ENCODE data around the gene C2CD2L. TPM values are rescaled to one million over a fixed set of nuclear protein-coding genes. Genes with fewer than 3 reads are reported as not detected.
A peak's percentile ranks its signal among the peaks of the same experiment; 100 is the strongest.
"Not testable (repeated sequence)": the region's sequence is repeated elsewhere in the genome, so short reads cannot be mapped to it uniquely, and the experiment has no call there.

The C2CD2L gene
- total RNA-seq, 1 donor from 2014 or later, result 6.1 TPM

DNA sequence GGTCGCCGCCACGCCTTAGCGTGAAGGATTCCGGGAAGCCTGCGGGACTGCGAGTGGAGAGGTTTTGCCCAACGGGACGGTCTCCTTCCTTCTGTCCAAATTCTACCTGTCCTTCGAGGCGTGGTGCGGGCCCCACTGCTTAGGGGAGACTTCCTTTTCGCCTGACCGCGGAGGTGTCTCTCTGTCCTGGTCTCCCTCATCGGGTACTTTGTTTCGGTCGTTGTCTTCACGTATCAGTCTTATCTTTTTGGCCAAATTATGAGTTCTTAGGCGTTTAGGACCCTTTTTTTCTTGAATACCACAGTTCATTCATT lies 14.6 kb downstream of the C2CD2L start:
- H3K4me3 ChIP-seq (ENCODE audit: low read depth, low read length), result peak overlapping the region; percentile 88
- TF ChIP-seq, protein P1, sequence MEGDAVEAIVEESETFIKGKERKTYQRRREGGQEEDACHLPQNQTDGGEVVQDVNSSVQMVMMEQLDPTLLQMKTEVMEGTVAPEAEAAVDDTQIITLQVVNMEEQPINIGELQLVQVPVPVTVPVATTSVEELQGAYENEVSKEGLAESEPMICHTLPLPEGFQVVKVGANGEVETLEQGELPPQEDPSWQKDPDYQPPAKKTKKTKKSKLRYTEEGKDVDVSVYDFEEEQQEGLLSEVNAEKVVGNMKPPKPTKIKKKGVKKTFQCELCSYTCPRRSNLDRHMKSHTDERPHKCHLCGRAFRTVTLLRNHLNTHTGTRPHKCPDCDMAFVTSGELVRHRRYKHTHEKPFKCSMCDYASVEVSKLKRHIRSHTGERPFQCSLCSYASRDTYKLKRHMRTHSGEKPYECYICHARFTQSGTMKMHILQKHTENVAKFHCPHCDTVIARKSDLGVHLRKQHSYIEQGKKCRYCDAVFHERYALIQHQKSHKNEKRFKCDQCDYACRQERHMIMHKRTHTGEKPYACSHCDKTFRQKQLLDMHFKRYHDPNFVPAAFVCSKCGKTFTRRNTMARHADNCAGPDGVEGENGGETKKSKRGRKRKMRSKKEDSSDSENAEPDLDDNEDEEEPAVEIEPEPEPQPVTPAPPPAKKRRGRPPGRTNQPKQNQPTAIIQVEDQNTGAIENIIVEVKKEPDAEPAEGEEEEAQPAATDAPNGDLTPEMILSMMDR (conservative IDR thresholded peaks at IDR 0.05; ENCODE audit: low read depth, low read length), result no peak
- DNase-seq (ENCODE audit: low read depth), result no peak

DNA sequence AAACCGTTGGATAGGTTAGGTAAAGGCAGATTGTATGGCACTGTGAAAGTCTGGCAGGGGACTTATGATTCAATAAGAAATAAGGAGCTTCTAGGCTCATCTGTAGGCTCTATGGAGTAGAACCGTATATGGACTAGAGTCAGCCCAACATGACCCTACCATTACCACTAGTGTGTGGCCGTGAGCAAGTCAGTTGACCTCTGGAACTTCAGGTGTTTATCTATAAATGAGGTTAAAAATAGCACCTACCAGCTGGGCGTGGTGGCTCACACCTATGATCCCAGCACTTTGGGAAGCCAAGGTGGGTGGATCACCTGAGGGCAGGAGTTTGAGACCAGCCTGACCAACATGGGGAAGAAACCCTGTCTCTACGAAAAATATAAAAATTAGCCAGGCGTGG lies 18.7 kb downstream of the C2CD2L start:
- H3K4me3 ChIP-seq (ENCODE audit: low read depth, low read length), result no peak overlapping the region
- no peak for DNase-seq (ENCODE audit: low read depth)
- TF ChIP-seq, protein P1 (conservative IDR thresholded peaks at IDR 0.05; ENCODE audit: low read depth, low read length), result no peak

DNA sequence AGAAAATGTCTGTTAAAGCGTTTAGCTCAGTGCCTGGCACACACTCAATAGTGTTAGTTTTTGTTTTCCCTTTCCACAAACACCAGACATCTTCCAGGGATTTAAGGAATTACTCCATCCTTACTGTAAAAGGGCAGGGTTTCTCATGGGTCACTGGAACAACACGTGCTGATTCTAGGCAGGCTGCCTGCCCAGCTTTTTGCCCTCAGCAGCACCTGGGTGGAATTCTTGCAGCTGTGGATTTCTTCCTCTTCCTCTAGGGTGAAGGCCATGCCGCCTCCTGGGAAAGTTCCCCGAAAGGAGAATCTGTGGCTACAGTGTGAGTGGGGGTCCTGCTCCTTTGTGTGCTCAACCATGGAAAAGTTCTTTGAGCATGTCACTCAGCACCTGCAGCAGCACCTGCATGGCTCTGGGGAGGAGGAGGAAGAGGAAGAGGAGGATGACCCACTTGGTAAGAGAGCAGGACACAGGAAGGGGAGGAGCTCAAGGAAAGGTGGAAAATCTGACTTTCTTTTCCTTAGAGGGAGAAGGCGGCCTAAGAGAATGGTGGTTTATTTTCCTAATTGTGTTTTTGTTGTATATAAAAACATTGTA lies 19.6 kb downstream of the C2CD2L start:
- TF ChIP-seq, protein P1 (conservative IDR thresholded peaks at IDR 0.05; ENCODE audit: low read depth, low read length), result no peak
- no peak overlapping the region for H3K4me3 ChIP-seq (ENCODE audit: low read depth, low read length)
- DNase-seq (ENCODE audit: low read depth), result no peak

DNA sequence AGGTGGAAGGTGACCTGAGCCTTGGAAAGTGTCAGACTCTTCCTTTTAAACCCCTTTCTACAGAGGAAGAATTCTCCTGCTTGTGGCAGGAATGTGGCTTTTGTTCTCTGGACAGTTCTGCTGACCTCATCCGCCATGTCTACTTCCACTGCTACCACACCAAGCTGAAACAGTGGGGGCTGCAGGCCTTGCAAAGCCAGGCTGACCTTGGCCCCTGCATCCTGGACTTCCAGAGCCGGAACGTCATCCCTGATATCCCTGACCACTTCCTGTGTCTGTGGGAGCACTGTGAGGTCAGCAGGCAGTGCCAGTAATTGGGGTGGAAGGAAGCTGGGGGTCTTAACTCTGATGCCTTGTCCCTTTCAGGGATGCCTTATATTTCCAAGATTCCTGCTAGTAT lies 23.5 kb downstream of the C2CD2L start:
- H3K4me3 ChIP-seq (ENCODE audit: low read depth, low read length), result no peak overlapping the region
- TF ChIP-seq, protein P1 (conservative IDR thresholded peaks at IDR 0.05; ENCODE audit: low read depth, low read length), result no peak
- no peak for DNase-seq (ENCODE audit: low read depth)

DNA sequence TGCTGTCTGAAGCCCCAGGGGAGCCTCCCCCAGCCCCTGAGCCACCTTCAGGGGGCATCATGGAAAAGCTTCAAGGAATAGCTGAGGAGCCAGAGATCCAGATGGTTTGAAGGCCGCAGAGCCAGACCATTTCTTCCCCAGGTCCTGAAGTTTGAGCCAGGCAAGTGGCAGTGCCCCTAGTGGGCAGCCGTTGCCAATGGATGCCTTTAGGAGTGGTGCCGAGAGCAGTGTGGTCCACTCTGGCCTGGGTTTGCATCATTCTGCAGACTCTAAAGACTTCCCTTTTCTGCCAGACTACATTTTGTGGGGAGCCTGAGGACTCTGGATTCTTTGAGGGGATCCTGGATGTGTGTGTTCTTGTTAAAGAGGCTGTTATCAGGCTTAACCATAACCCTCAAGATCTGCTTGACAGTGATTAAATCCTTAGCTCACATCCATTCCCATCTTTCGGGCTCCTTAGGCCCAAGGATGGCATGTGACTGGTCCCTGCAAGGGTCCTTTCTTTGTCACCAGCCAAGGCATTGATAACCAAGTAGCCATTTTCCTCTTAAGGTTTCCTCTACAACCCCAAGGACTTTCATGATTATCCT lies 27.3 kb downstream of the C2CD2L start:
- TF ChIP-seq, protein P1 (conservative IDR thresholded peaks at IDR 0.05; ENCODE audit: low read depth, low read length), result peak; percentile 77
- DNase-seq (ENCODE audit: low read depth), result no peak
- H3K4me3 ChIP-seq (ENCODE audit: low read depth, low read length), result no peak overlapping the region

DNA sequence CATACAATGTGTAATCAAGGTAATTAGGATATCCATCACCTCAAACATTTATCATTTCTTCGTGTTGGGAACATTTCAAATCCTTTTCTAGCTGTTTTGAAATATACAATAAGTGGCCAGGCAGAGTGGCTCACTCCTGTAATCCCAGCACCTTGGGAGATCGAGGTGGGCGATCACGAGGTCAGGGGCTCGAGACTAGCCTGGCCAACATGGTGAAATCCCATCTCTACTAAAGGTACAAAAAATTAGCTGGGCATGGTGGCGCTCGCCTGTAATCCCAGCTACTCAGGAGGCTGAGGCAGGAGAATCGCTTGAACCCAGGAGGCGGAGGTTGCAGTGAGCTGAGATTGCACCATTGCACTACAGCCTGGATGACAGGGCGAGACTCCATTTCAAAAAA lies 32.1 kb downstream of the C2CD2L start:
- not testable (repeated sequence) for H3K4me3 ChIP-seq (ENCODE audit: low read depth, low read length); DNase-seq (ENCODE audit: low read depth)

DNA sequence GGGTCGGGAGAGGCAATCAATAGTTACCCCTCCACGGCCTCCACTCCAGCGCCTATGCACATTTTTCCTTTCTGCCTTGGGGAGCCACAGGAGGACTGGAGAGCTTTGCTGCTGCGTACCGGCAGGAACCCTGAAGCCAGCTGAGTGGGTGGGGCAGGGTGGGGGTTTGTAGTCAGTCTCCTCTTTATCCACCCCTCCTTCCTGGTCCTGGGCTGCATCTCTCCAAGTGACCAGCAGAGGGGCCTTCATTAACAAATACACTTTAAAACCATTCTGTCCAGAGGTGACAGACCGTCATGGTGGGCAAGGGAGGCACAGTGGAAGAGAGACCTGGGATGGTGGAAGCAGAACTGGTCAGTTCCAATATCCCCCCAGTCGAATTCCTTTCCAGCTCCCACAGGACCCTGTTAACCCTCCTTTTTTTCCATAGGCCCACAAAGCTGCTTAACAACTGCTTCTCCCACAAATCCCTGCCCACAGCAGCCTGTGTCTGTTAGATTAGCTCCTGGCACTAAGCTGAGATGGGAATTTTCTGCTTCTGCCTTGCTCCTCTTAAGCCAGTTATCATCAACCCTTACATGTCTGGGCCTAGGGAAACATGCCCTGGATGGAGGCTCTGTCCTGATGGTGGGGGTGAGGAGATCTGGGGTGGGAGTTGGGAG lies 37.8 kb downstream of the C2CD2L start:
- TF ChIP-seq, protein P1 (conservative IDR thresholded peaks at IDR 0.05; ENCODE audit: low read depth, low read length), result peak; percentile 66
- no peak for DNase-seq (ENCODE audit: low read depth)
- no peak overlapping the region for H3K4me3 ChIP-seq (ENCODE audit: low read depth, low read length)
